CD8-positive, alpha-beta memory T cell (primary cell): Measurements from ENCODE around the gene TMEM238. TPM values are rescaled to one million over a fixed set of nuclear protein-coding genes. Genes with fewer than 3 reads are reported as not detected.

Experiments used
- CTCF ChIA-PET: fragments of 350-600 bp; sonication (Branson Sonifier 250); formaldehyde crosslinking; loops from one replicate; lab custom pipeline; 2021; ENCODE audit warnings: antibody characterized with exemption; lab: Charles Lee
- POLR2A ChIA-PET: fragments of 350-600 bp; sonication (Branson Sonifier 250); formaldehyde crosslinking; loops from one replicate; lab custom pipeline; 2021; ENCODE audit warnings: antibody characterized with exemption; lab: Charles Lee
- DNase-seq, 5 donors: peaks; one replicate each; pipeline versions ENCODE4 v3.0.0 to v3.0.0-alpha.2; 2020 to 2022; ENCODE audit warnings: mixed read lengths in 1 of 5
- H3K27ac ChIP-seq: one replicate; pipeline ENCODE4 v1.7.0; 2013; ENCODE audit warnings: low read depth, mild to moderate bottlenecking, low read length, moderate library complexity
- H3K27me3 ChIP-seq: 2 replicates; pipeline ENCODE4 v1.7.0; 2013; ENCODE audit warnings: low read length, mild to moderate bottlenecking; ENCODE audit not compliant: insufficient read depth, poor library complexity, severe bottlenecking
- H3K36me3 ChIP-seq: 2 replicates; pipeline ENCODE4 v1.7.0; 2013; ENCODE audit warnings: mild to moderate bottlenecking, low read length, moderate library complexity; ENCODE audit not compliant: insufficient read depth
- H3K4me1 ChIP-seq: 2 replicates; pipeline ENCODE4 v1.7.0; 2013; ENCODE audit warnings: mild to moderate bottlenecking, low read length, moderate library complexity; ENCODE audit not compliant: insufficient read depth
- H3K4me3 ChIP-seq: 2 replicates; pipeline ENCODE4 v1.7.0; 2013; ENCODE audit warnings: mild to moderate bottlenecking, low read length
- H3K9me3 ChIP-seq: 2 replicates; pipeline ENCODE4 v1.7.0; 2013; ENCODE audit warnings: mild to moderate bottlenecking, low read length
- H3K27ac Mint-ChIP-seq, 8 donors: one replicate each; pipeline ENCODE4 v1.8.0; 2020 to 2021; ENCODE audit warnings: mixed read lengths in 8 of 8, mild to moderate bottlenecking in 6 of 8, inconsistent platforms in 3 of 8, moderate library complexity in 3 of 8
- H3K27me3 Mint-ChIP-seq, 2 donors: one replicate each; pipeline ENCODE4 v1.8.0; 2020 to 2021; ENCODE audit warnings: mixed read lengths in 2 of 2, mild to moderate bottlenecking in 1 of 2, moderate library complexity in 1 of 2
- H3K36me3 Mint-ChIP-seq, 3 donors: one replicate each; pipeline ENCODE4 v1.8.0; 2020 to 2021; ENCODE audit warnings: mixed read lengths in 3 of 3, inconsistent platforms in 1 of 3, mild to moderate bottlenecking in 1 of 3
- H3K4me1 Mint-ChIP-seq, 3 donors: one replicate each; pipeline ENCODE4 v1.8.0; 2020 to 2021; ENCODE audit warnings: mixed read lengths in 3 of 3, inconsistent platforms in 1 of 3, mild to moderate bottlenecking in 1 of 3
- H3K4me3 Mint-ChIP-seq, 7 donors: one replicate each; pipeline ENCODE4 v1.8.0; 2020 to 2021; ENCODE audit warnings: mixed read lengths in 7 of 7, mild to moderate bottlenecking in 6 of 7, moderate library complexity in 4 of 7, inconsistent platforms in 2 of 7
- H3K9me3 Mint-ChIP-seq, 5 donors: one replicate each; pipeline ENCODE4 v1.8.0; 2020 to 2022; ENCODE audit warnings: mixed read lengths in 5 of 5, mild to moderate bottlenecking in 3 of 5, moderate library complexity in 2 of 5, inconsistent platforms in 1 of 5
- polyA plus RNA-seq: library from polyadenylated mRNA; unstranded; fragments of 300-500 nt; fragmentation: Illumina TruSeq; gene quantifications from one replicate; pipeline ENCODE4 v1.2.3, GENCODE V29; 2021
- total RNA-seq, 2 experiments: library from RNA; stranded (reverse); gene quantifications; one replicate each; pipeline ENCODE4 v1.2.3, GENCODE V29; 2021

Gene TMEM238
- total and polyA plus RNA-seq, 3 experiments from 2014 or later, result 1.9 to 14.1 (median 13.3) TPM

DNA sequence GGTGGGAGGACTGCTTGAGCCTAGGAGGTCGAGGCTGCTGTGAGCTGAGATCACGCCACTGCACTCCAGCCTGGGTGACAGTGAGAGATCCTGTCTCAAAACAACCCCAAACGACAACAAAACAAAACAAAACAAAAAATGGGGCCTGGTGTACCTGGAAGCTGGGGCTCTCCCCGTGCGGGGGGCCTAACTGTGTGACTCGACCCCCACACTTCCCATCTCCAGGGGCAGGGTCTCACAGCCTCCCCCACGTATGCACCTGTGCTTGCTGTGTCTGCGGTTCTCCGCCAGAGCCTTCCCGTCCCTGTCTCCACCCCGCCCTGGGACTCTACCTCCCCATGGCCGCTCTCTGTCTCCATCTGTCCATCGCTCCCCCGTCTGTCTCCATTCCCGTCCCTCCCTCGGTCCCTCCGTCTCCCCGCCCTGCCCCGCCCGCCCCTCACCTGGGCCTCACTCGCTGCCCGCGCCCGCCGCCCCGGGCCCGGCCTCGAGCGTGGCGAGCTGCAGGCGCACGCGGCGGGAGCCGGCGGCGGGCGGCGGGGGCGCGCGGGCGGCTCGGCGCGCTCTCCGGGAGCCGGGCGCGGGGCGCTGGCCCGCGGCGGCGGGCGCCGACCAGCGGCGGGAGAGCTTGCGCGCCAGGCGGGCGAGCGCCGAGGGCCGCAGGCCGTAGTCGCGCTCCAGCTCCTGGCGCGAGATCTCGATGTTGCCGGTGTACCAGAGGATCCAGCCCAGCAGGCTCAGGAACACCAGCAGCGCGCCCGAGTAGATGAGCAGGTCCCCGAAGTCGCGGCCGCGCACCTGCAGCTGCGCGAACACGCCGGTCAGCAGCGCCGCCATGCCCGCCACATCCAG lies 587 bp downstream of the TMEM238 start:
- Histone ChIP-seq H3K4me1 (peaks cover 40% of the 10 kb centered on the region), H3K36me3 (peaks cover 22% of the 10 kb centered on the region), H3K27ac (peak overlapping the region; percentile 99), H3K27me3 (no peaks in the 10 kb centered on the region), H3K9me3 (no peaks in the 10 kb centered on the region), H3K4me3 (peak overlapping the region; percentile 54)
- Mint-ChIP-seq H3K4me1 (peaks cover 46 to 60% (median 51%) of the 10 kb centered on the region in 3 donors), H3K27ac (peak overlapping the region; percentile 41 to 91 (median 86)), H3K27me3 (peaks cover 0 to 9% of the 10 kb centered on the region in 2 donors), H3K9me3 (no peaks in the 10 kb centered on the region), H3K36me3 (peaks cover 3 to 32% (median 7%) of the 10 kb centered on the region in 3 donors), H3K4me3 (peak overlapping the region; percentile 82 to 92 (median 85))
- ChIA-PET CTCF (interaction anchor here (0.6 to 3.1 kb wide), 13 partner anchors 11 to 295 kb away, joined by 3 to 22 read pairs (median 5); partner anchors contain the start of genes KMT5C and PPP6R1), POLR2A (interaction anchor here (0.5 to 2.3 kb wide), 11 partner anchors 8 to 251 kb away, joined by 3 to 20 read pairs (median 4); partner anchors contain the start of genes HSPBP1, KMT5C, PPP6R1 and UBE2S)
- peak in 3 of 5 donors; percentile 39 to 61 (median 48) for DNase-seq

DNA sequence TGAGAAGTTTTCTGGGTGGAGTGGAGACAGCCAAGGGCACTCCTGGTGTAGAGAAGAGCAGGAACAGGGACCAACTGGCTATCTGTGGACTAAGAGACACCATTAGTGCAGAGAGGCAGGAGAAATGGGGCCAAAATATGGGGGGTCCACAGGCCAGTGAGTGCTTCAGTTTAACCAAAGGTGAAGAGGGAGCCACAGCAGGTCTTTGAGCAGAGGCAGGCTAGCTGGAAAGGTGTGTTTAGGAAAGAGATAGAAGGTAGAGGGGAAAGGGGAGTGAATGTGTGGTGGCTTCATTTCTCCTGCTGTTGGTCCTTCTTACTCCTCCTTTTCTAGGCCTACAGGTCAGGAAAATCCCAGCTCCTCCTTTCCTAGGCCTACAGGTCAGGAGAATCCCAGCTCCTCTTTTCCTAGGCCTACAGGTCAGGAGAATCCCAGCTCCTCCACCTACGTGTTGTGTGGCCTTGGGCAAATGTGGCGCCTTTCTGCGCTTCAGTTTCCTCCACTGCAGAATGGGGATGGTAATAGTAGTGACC lies 1.5 kb downstream of the TMEM238 start:
- H3K27me3 Mint-ChIP-seq, result peaks cover 0 to 10% of the 10 kb centered on the region in 2 donors
- peak overlapping the region; percentile 41 to 91 (median 80) for H3K27ac Mint-ChIP-seq
- H3K27me3 ChIP-seq, result no peaks in the 10 kb centered on the region
- peak overlapping the region; percentile 54 for H3K4me3 ChIP-seq
- no peaks in the 10 kb centered on the region for H3K9me3 Mint-ChIP-seq
- peaks cover 3 to 22% (median 7%) of the 10 kb centered on the region in 3 donors for H3K36me3 Mint-ChIP-seq
- peaks cover 37 to 51% (median 45%) of the 10 kb centered on the region in 3 donors for H3K4me1 Mint-ChIP-seq
- no peaks in the 10 kb centered on the region for H3K9me3 ChIP-seq
- DNase-seq, result no peak
- peaks cover 31% of the 10 kb centered on the region for H3K4me1 ChIP-seq
- H3K27ac ChIP-seq, result peak overlapping the region; percentile 70
- POLR2A ChIA-PET, result interaction anchor here (1.1 to 1.4 kb wide), 2 partner anchors 44 to 81 kb away, joined by 3 to 5 read pairs; no protein-coding TSS in a partner anchor
- peak overlapping the region; percentile 82 to 92 (median 85) for H3K4me3 Mint-ChIP-seq
- peaks cover 12% of the 10 kb centered on the region for H3K36me3 ChIP-seq
- CTCF ChIA-PET, result interaction anchor here (1.9 to 3.1 kb wide), 3 partner anchors 81 to 241 kb away, joined by 5 to 22 read pairs (median 12); no protein-coding TSS in a partner anchor

DNA sequence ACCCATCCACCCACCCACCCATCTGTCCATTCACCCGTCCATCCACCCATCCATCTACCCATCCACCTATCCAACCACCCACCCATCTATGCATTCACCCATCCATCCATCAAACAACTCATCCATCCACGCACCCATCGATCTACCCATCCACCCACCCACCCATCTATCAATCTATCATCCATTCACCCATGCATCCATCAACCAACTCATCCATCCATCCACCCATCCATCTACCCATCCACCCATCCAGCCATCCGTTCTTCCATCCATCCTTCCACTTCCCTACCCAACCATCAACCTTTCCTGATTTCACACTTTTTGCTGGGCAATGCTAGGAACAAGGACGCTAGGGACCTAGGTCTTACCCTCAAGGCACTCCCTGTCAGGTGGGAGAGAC lies 2.1 kb downstream of the TMEM238 start:
- no peaks in the 10 kb centered on the region for H3K27me3 ChIP-seq
- no peak for DNase-seq
- no peak overlapping the region for H3K27ac ChIP-seq
- H3K4me1 Mint-ChIP-seq, result peaks cover 31 to 45% (median 39%) of the 10 kb centered on the region in 3 donors
- peak overlapping the region in 4 of 8 donors; percentile 15 to 72 (median 48) for H3K27ac Mint-ChIP-seq
- ChIA-PET CTCF (interaction anchor here (2.3 kb wide), 1 partner anchor 241 kb away, joined by 12 read pairs; no protein-coding TSS in a partner anchor), POLR2A (interaction anchor here (1.1 kb wide), 1 partner anchor 43 kb away, joined by 3 read pairs; no protein-coding TSS in a partner anchor)
- H3K4me3 ChIP-seq, result no peak overlapping the region
- peaks cover 7% of the 10 kb centered on the region for H3K36me3 ChIP-seq
- peaks cover 25% of the 10 kb centered on the region for H3K4me1 ChIP-seq
- H3K27me3 Mint-ChIP-seq, result peaks cover 0 to 10% of the 10 kb centered on the region in 2 donors
- H3K9me3 ChIP-seq, result no peaks in the 10 kb centered on the region
- H3K9me3 Mint-ChIP-seq, result no peaks in the 10 kb centered on the region
- peaks cover 3 to 17% (median 7%) of the 10 kb centered on the region in 3 donors for H3K36me3 Mint-ChIP-seq
- peak overlapping the region; percentile 38 to 87 (median 77) for H3K4me3 Mint-ChIP-seq

DNA sequence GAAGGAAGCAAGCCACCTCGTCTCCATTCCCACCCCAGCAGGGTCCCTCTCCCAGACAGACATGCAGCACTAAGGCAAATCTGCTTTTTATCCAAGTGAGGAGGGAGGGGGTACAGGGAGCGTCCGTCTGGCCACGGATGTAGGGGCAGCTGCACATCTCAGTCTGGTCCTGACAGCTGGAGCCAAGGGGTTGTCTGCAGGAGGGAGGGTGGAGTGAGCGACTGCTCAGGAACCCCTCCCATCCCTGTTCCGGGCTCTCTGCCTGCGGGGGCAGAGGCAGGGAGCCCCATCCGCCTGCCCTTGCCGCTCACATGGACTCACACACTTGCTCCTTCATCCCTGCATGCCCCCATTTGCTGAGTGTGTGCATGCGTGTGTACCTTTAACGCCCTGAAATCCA lies 4.9 kb downstream of the TMEM238 start:
- Mint-ChIP-seq H3K4me1 (peaks cover 13 to 22% (median 19%) of the 10 kb centered on the region in 3 donors), H3K4me3 (peak overlapping the region in 1 of 7 donors; percentile 74), H3K9me3 (no peaks in the 10 kb centered on the region), H3K27me3 (peaks cover 0 to 6% of the 10 kb centered on the region in 2 donors), H3K27ac (no peak overlapping the region), H3K36me3 (peaks cover 0 to 2% (median 0%) of the 10 kb centered on the region in 3 donors)
- Histone ChIP-seq H3K9me3 (no peaks in the 10 kb centered on the region), H3K27me3 (peaks cover 6% of the 10 kb centered on the region), H3K4me1 (peaks cover 8% of the 10 kb centered on the region), H3K27ac (no peak overlapping the region), H3K4me3 (no peak overlapping the region), H3K36me3 (no peaks in the 10 kb centered on the region)
- no peak for DNase-seq
- POLR2A ChIA-PET, result no interaction called here
- CTCF ChIA-PET, result no interaction called here

DNA sequence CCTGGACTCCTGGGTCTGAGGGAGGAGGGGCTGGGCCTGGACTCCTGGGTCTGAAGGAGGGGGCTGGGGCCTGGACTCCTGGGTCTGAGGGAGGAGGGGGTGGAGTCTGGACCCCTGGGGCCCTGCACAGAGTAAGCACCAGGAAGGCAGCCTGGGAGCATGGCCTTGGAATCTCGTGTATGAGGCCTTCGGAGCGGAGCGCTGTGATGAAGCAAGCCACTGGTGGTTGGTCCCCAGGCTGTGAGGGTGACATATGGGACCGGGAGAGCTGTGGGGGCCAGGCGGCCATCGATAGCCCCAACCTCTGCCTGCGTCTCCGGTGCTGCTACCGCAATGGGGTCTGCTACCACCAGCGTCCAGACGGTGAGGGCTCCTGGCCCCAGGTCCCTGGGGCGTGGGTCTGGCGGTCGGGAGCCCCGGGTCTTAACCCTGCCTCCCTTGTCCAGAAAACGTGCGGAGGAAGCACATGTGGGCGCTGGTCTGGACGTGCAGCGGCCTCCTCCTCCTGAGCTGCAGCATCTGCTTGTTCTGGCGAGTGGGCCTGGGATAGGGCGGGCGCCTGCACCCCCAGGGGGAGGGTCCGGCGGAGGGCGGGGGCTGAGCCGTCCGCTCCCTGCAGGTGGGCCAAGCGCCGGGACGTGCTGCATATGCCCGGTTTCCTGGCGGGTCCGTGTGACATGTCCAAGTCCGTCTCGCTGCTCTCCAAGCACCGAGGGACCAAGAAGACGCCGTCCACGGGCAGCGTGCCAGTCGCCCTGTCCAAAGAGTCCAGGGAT lies 6.5 kb downstream of the TMEM238 start:
- peaks cover 7 to 11% of the 10 kb centered on the region in 2 donors for H3K27me3 Mint-ChIP-seq
- H3K27ac Mint-ChIP-seq, result no peak overlapping the region
- Histone ChIP-seq H3K4me3 (no peak overlapping the region), H3K4me1 (no peaks in the 10 kb centered on the region), H3K9me3 (no peaks in the 10 kb centered on the region), H3K36me3 (no peaks in the 10 kb centered on the region), H3K27me3 (peaks cover 11% of the 10 kb centered on the region), H3K27ac (no peak overlapping the region)
- no peaks in the 10 kb centered on the region for H3K9me3 Mint-ChIP-seq
- peaks cover 14 to 18% (median 17%) of the 10 kb centered on the region in 3 donors for H3K4me1 Mint-ChIP-seq
- ChIA-PET POLR2A (no interaction called here), CTCF (no interaction called here)
- DNase-seq, result no peak
- no peak overlapping the region for H3K4me3 Mint-ChIP-seq
- peaks cover 0 to 2% (median 0%) of the 10 kb centered on the region in 3 donors for H3K36me3 Mint-ChIP-seq

DNA sequence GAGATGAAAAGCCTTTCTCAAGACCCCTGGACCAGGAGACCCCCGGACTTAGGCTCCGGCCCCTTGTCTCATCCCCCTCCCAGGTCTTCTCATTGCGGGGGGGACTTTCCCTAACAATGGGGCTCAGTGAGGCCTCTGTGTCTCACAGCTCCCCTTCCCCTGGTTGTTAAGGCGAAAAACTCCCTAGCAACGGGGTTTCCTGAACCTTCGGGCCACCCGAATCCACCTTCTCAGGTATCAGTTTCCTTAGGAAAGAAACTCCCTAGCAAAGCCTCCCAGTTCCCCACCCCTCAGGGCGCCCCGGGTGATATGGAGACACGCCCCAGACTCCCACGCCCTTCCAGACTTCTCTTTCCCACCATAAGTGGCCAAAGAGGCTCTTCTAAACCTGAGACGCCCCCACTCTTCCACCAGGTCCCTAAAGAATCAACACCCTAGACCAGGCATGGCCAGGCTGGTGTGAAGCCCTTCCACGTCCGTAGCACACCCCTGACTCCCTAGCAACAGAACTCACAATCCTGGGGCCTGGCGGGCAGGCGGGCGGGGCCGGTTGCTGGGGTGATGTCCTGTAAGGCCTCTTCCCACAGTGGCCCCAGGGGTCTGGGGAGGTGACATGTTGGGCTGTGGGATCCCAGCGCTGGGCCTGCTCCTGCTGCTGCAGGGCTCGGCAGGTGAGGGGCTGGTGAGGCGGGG lies 7.7 kb downstream of the TMEM238 start, which contains the start of gene TMEM190:
TSS of gene TMEM190 (plus strand) at position 586 of the 693 bp plus-strand sequence. CDS start at position 614, 28 bp downstream.
- H3K27me3 ChIP-seq, result peaks cover 19% of the 10 kb centered on the region
- H3K36me3 ChIP-seq, result no peaks in the 10 kb centered on the region
- peaks cover 3 to 7% (median 5%) of the 10 kb centered on the region in 3 donors for H3K4me1 Mint-ChIP-seq
- H3K27ac ChIP-seq, result no peak within 1 kb of the TSS
- H3K9me3 ChIP-seq, result no peaks in the 10 kb centered on the region
- DNase-seq, result no peak
- H3K4me3 Mint-ChIP-seq, result no peak within 1 kb of the TSS
- peaks cover 0 to 2% (median 0%) of the 10 kb centered on the region in 3 donors for H3K36me3 Mint-ChIP-seq
- peaks cover 18 to 19% of the 10 kb centered on the region in 2 donors for H3K27me3 Mint-ChIP-seq
- ChIA-PET POLR2A (interaction anchor here (1.1 kb wide), 1 partner anchor 8 kb away, joined by 4 read pairs; the partner anchor contains the start of gene TMEM238), CTCF (no interaction called here)
- H3K4me1 ChIP-seq, result no peaks in the 10 kb centered on the region
- no peak within 1 kb of the TSS for H3K27ac Mint-ChIP-seq
- H3K4me3 ChIP-seq, result no peak within 1 kb of the TSS
- H3K9me3 Mint-ChIP-seq, result no peaks in the 10 kb centered on the region
